Measurements from ENCODE around the gene TBX1.

DNA sequence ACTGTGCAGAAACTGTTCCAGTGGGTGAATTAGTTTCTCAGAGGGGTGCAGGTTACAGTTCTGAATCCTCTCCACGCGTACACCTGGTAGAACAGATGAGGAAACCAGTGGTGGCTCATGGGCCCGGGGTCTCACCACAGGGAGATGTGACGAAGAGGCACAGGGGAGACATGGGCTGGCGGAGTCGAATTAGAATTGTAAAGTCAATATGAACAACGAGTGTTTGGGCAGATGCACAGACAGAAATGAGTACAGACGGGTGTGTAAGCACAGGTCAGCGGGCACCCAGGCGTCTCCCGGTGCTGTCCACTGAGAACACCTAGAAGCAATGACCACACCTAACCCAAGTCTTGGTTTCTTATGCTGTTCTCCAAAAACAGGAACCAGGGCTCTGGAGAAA, 52.3 kb downstream of the TBX1 start:
- TF ChIP-seq, protein P1, sequence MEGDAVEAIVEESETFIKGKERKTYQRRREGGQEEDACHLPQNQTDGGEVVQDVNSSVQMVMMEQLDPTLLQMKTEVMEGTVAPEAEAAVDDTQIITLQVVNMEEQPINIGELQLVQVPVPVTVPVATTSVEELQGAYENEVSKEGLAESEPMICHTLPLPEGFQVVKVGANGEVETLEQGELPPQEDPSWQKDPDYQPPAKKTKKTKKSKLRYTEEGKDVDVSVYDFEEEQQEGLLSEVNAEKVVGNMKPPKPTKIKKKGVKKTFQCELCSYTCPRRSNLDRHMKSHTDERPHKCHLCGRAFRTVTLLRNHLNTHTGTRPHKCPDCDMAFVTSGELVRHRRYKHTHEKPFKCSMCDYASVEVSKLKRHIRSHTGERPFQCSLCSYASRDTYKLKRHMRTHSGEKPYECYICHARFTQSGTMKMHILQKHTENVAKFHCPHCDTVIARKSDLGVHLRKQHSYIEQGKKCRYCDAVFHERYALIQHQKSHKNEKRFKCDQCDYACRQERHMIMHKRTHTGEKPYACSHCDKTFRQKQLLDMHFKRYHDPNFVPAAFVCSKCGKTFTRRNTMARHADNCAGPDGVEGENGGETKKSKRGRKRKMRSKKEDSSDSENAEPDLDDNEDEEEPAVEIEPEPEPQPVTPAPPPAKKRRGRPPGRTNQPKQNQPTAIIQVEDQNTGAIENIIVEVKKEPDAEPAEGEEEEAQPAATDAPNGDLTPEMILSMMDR (IDR thresholded peaks at IDR 0.05): no peak
- no peak for TF ChIP-seq ZFX (IDR thresholded peaks at IDR 0.05; ENCODE audit: borderline replicate concordance)

All from 22Rv1 (cell line).